Nephron (organoid): ENCODE data around the gene ASB2.

Experiments
- H3K27ac Mint-ChIP-seq, 3 experiments: 2 replicates each; pipeline ENCODE4 v1.8.0; 2020; ENCODE audit warnings: mixed read lengths in 3 of 3, mild to moderate bottlenecking in 2 of 3, moderate library complexity in 1 of 3
- H3K27me3 Mint-ChIP-seq: 2 replicates; pipeline ENCODE4 v1.8.0; 2021; ENCODE audit warnings: low read depth, mild to moderate bottlenecking, moderate library complexity, mixed read lengths
- H3K36me3 Mint-ChIP-seq: 2 replicates; pipeline ENCODE4 v1.8.0; 2020; ENCODE audit warnings: low read depth, mixed read lengths
- H3K4me1 Mint-ChIP-seq: 2 replicates; pipeline ENCODE4 v1.8.0; 2020; ENCODE audit warnings: mixed read lengths
- H3K4me3 Mint-ChIP-seq, 3 experiments: 2 replicates each; pipeline ENCODE4 v1.8.0; 2020; ENCODE audit warnings: mild to moderate bottlenecking in 3 of 3, mixed read lengths in 3 of 3, moderate library complexity in 2 of 3
- H3K9me3 Mint-ChIP-seq: 2 replicates; pipeline ENCODE4 v1.8.0; 2020; ENCODE audit warnings: mixed read lengths
- CTCF ChIP-seq, 3 experiments: fragments of 200-600 bp; sonication (generic); IDR thresholded peaks; one replicate each; pipeline ENCODE4 v1.5.0; 2021; ENCODE audit warnings: antibody characterized with exemption in 3 of 3; ENCODE audit not compliant: unreplicated experiment in 3 of 3

The ASB2 gene

GRCh38 chr14:93976477-93977057 lies at the start of gene ASB2:
ASB2 (minus strand) TSS chr14:93976570; CDS start chr14:93964539, 12,031 bp downstream.
- Mint-ChIP-seq H3K27me3 (peaks cover 6% of the 10 kb centered on the region), H3K4me1 (peaks cover 52% of the 10 kb centered on the region), H3K27ac (peak within 1 kb of the TSS in 2 of 3 experiments; percentile 49 to 58), H3K4me3 (peak within 1 kb of the TSS in 2 of 3 experiments; percentile 10 to 69), H3K9me3 (no peaks in the 10 kb centered on the region), H3K36me3 (no peaks in the 10 kb centered on the region)
- TF ChIP-seq CTCF (IDR thresholded peaks at IDR 0.05; ENCODE audit: unreplicated experiment in 3 of 3) = no peak

GRCh38 chr14:94025720-94026119 lies 49.4 kb upstream of the ASB2 start:
- H3K9me3 Mint-ChIP-seq = no peaks in the 10 kb centered on the region

GRCh38 chr14:94024549-94024948 lies 48.2 kb upstream of the ASB2 start:
- H3K4me1 Mint-ChIP-seq = peaks cover 5% of the 10 kb centered on the region
- no peak overlapping the region for H3K27ac Mint-ChIP-seq
- H3K4me3 Mint-ChIP-seq = no peak overlapping the region
- no peaks in the 10 kb centered on the region for H3K9me3 Mint-ChIP-seq
- H3K36me3 Mint-ChIP-seq = no peaks in the 10 kb centered on the region
- H3K27me3 Mint-ChIP-seq = peaks cover 9% of the 10 kb centered on the region
- no peak for TF ChIP-seq CTCF (IDR thresholded peaks at IDR 0.05; ENCODE audit: unreplicated experiment in 3 of 3)

More at GRCh38 chr14:94025720-94026119, 49.4 kb upstream of the ASB2 start:
- TF ChIP-seq CTCF (IDR thresholded peaks at IDR 0.05; ENCODE audit: unreplicated experiment in 3 of 3) = no peak
- Mint-ChIP-seq H3K36me3 (no peaks in the 10 kb centered on the region), H3K4me1 (peaks cover 5% of the 10 kb centered on the region), H3K4me3 (peak overlapping the region; percentile 84 to 90 (median 85)), H3K27ac (peak overlapping the region in 2 of 3 experiments; percentile 19 to 86), H3K27me3 (peaks cover 3% of the 10 kb centered on the region)

- no peak for TF ChIP-seq CTCF (IDR thresholded peaks at IDR 0.05; ENCODE audit: unreplicated experiment in 3 of 3)
- no peak overlapping the region for H3K4me3 Mint-ChIP-seq
- H3K4me1 Mint-ChIP-seq = peaks cover 5% of the 10 kb centered on the region
- H3K36me3 Mint-ChIP-seq = no peaks in the 10 kb centered on the region
- no peaks in the 10 kb centered on the region for H3K9me3 Mint-ChIP-seq
- no peak overlapping the region for H3K27ac Mint-ChIP-seq
- H3K27me3 Mint-ChIP-seq = peaks cover 14% of the 10 kb centered on the region
These were observed 46.4 kb upstream of the ASB2 start for GRCh38 chr14:94022532-94023411.

- Mint-ChIP-seq H3K9me3 (no peaks in the 10 kb centered on the region), H3K27ac (no peak overlapping the region), H3K4me1 (peaks cover 5% of the 10 kb centered on the region), H3K36me3 (no peaks in the 10 kb centered on the region), H3K4me3 (no peak overlapping the region), H3K27me3 (peaks cover 14% of the 10 kb centered on the region)
- TF ChIP-seq CTCF (IDR thresholded peaks at IDR 0.05; ENCODE audit: unreplicated experiment in 3 of 3) = no peak
These were observed 45.2 kb upstream of the ASB2 start for GRCh38 chr14:94021416-94022157.
